Measurements from ENCODE around the gene SMIM17.
"Not testable (repeated sequence)": the region's sequence is repeated elsewhere in the genome, so short reads cannot be mapped to it uniquely, and the experiment has no call there.

SMIM17 gene

DNA sequence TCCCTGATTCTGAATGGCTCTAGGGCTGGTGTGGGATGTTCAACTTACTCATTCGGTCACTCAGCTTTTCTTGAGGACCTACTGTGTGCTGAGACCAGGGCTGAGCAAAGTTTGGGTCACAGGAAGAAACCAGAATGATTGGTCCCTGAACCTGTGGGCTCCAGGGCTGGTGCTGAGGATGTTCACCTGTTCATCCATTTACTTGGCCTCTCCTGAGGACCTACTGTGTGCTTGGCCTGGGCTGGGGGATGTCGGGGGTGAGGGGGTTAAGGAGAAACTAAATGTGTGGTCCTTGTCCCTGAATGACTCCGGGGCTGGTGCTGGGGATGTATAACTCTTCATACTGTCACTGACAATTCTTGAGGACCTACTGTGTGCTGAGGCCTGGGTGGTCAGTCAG lies 18.3 kb downstream of the SMIM17 start:
- no peak for DNase-seq

DNA sequence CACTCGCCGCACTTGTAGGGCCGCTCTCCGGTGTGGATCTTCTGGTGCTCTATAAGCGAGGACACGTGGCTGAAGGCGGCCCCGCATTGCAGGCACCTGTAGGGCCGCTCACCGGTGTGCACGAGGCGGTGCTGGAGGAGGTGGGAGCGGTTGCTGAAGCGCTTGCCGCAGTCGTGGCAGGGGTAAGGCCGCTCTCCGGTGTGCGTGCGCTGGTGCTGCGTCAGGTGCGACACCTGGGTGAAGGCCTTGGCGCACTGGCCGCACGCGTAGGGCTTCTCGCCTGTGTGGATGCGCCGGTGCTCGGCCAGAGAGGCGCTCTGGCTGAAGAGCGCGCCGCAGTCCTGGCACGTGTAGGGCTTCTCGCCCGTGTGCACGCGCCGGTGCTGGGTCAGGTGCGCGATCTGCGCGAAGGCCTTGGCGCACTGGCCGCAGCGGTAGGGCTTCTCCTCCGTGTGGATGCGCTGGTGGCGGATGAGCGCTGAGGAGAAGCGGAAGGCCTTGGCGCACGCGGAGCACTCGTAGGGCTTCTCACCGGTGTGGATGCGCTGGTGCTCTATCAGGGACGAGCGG lies 21.1 kb downstream of the SMIM17 start:
- no peak for DNase-seq

GRCh38 chr19:56664511-56664910 lies 21.6 kb downstream of the SMIM17 start:
- DNase-seq, result no peak

DNA sequence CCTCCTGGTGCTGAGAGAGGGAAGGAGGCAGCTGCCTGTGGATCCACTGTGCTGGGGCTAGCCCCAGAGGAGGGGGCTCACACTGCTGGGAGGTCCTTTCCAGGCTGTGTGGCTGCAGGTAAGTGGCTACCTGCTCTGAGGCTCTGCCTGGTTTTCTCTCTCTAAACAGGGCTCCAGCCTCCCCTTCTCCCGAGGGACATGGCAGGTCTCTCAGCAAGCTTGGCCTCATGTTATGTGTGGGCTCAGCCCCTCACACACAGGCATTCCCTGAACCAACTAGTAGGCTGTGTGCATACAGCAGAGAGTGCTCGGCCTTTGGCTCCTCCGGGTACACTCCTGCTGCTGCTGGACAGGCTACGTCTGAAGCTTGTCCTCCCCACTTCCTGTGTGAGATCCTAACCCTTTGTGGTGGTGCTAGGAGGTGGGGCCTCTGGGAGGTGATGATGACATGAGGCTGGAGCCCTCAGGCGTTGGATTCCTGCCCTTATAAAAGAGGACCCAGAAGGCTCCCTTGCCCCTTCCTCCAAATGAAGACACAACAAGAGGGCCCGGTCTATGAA lies 24.4 kb downstream of the SMIM17 start:
- no peak for DNase-seq

- no peak for DNase-seq
These were observed 25.7 kb downstream of the SMIM17 start for GRCh38 chr19:56668676-56669075.

DNA sequence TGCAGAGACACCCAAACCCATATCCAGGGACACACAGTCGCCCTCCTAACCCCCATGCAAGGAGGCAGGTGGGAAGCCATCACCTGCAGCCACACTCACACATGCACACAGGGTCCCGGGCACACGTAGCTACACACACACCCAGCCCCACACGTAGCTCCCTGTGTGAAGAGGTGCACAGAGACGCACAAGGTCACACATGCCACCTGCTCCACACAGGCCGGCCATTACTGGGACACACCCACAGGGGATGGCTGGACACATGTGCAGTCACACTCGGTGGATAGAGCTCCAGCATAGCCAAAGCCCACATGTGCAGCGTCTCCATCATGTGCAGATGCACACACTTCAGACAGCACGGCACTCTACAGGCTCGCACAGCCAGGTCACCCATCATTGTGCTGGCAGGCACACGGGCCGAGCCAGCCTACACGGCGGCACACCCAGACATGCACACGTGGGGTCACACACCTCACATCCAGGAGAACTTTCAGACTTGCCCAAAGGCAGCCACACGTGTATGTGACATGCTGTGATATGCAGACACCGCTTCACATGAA lies 27.5 kb downstream of the SMIM17 start:
- DNase-seq, result no peak

DNA sequence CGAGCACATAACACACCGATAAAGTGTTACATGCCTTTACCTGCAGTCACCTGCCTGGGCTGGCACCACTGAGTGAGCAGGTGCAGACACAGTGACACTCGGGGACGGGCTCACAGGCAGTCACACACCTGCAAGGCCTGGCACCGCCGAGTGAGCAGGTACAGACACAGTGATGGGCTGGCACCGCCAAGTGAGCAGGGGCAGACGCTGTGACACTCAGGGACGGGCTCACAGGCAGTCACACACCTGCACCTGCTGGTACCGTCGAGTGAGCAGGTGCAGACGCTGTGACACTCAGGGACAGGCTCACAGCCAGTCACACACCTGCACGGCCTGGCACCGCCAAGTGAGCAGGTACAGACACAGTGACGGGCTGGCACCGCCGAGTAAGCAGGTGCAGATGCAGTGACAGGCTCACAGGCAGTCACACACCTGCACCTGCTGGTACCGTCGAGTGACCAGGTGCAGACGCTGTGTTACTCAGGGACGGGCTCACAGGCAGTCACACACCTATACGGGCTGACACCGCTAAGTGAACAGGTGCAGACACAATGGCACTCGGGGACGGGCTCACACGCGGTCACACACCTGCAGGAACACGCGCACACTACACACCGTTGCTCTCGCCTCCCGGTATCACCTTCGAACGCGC lies 28.1 kb downstream of the SMIM17 start:
- no peak for DNase-seq

GRCh38 chr19:56671613-56671994 lies 28.6 kb downstream of the SMIM17 start, which contains the start of gene ZNF835:
TSS of gene ZNF835 (minus strand) at chr19:56671757. CDS start at chr19:56665198, 6,559 bp downstream.
- peak; percentile 86 for DNase-seq

DNA sequence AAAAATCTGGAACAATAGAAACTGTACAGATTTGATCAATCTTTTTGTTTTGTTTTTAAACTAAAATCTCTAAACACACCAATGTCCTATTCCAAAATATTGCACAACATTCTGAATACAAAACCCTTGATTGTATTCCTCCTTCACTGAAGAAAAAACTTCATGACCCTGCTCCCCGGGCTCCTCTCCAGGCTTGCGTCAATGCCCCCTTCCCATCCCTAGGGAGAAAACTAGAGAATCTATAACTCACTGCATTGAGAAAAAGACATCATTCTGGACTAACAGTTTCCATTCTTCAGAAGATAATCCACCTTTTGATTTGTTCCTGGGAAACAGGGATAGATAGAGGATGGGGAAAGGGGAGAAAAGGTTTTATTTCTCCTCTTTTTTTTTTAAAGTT lies 29.7 kb downstream of the SMIM17 start:
- not testable (repeated sequence) for DNase-seq

GRCh38 chr19:56678205-56678604 lies 35.2 kb downstream of the SMIM17 start:
- DNase-seq, result no peak

GRCh38 chr19:56681702-56682101 lies 38.7 kb downstream of the SMIM17 start:
- no peak for DNase-seq

DNA sequence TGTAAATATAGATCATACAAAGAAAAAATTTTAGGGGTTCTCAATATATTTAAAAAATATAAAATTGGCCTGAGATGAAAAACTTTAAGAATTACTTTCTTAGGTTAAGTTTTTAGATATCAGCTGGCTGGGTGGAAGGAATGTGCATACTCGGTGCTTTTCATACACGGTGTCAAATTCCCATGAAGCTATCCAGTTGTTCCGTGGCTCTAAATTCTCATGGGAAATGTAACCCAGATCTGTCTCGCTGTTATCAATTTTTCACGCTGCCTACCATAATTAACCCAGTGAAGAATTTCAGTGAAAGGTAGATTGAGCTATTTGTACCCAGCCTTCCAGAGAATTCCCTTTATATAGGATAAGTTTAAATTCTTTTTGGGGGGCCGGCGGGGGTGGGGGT lies 40.2 kb downstream of the SMIM17 start:
- DNase-seq, result no peak

DNA sequence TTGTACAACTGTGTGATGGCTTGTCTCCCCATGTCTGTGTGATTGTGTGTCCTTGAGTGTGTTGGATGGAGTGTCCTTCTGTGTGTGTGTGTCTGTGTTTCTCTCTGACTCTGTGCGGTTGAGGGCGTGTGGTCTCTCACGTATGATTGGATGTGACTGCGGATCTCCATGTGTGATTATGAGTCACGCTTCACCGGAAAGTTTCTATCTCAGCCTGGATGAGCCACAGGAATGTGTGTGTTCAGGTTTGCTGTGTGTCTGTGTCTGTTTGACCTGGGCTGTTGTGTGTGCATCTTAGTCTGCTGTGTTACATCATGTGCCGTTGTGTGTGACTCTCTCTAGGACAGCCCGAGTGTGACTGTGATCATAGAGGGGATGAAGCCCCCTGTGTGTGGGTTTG lies 44.1 kb downstream of the SMIM17 start:
- no peak for DNase-seq

DNA sequence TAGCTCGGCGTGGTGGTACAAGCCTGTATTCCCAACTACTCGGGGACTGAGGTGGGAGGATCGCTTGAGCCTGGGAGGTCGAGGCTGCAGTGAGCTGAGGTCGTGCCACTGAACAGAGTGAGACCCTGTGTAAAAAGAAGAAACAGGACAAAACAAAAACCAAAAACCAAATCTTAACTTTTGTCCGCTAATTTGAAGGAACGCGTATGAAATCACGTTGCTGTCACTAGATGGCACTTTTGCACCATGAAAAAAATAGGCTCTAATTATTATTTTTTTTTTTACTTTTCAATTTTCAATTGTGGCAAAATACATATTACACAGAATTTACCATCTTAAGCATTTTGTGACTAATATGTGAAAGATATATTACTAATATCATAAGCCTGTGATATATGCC lies 46.2 kb downstream of the SMIM17 start:
- DNase-seq, result no peak

- DNase-seq, result no peak
These were observed 47.7 kb downstream of the SMIM17 start for GRCh38 chr19:56690670-56691069.

GRCh38 chr19:56692206-56692895 lies 49.4 kb downstream of the SMIM17 start:
- no peak for DNase-seq

DNA sequence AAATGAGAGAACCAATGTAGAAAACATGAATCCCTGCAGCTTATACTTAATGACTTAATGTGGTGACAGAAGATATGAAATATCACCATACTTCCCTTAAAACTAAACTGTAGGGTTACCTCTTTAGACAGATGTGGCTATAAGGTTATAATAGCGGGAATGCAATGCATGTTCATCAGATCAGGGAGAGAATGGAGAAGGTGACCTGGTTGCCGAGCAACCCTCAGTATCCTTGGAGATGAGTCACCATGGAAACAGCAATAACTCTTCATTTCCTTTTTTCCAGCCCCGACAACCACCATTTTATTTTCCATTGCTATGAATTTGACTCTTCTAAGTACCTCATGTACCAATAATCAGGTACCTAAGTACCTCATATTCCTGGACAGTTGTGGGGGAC lies 56.6 kb downstream of the SMIM17 start:
- DNase-seq, result no peak

DNA sequence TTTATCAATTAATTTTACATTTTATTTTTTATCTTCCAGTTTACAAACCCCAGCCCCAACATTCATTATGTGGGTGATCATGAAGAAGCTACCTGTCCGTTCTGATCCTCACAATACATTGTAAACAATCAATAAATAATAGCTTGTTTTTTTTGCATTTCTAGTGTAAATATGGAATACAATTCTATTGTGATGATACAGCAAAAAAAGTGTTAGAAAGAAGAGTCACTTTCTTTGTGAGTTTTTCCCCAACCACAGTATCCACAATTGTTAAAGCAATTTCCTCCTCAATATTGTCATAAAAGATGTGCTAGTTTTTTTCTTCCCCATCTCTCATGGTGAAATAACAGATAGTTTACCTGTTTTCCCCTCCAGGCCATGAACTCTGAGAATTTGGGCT lies 58.9 kb downstream of the SMIM17 start:
- DNase-seq, result no peak

GRCh38 chr19:56705939-56706338 lies 63.0 kb downstream of the SMIM17 start:
- DNase-seq, result no peak
